Measurements from ENCODE around the gene MFSD12.

DNA sequence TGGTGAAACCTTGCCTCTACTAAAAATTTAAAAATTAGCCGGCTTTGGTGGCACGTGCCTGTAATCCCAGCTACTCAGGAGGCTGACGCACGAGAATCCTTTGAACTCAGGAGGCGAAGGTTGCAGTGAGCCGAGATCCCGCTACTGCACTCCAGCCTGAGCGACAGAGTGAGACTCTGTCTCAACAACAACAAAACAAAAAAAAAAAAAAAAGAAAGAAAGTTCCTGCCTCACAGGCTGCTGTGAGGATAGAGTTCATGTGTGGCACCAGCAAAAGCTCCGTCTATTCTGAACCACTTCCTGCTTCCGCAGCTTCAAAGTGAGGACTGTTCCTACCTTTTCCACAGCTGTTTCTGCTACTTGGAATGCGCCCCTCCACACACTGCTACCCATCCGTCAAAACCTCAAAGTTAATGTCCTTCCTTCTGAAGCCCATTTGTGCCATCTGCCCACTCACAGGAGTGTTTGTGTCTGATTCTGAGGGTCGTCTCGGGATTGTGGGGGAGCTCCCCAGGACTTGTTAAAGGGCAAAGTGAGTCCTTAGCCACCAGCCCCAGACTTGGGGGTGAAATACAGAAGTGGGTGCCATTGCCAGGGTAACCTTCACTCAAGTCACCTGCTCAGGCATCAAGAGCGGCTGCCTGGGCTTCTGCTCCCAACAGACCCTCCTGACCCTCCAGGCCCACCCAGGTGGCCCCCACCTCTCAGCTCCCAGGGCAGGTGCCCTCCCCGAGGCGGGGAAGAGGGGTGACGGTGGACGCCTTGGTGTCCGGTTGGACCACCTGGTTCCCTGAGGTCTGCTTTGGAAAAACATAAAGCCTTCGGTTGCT, 2.9 kb downstream of the MFSD12 start:
- no peak for TF ChIP-seq POLR2A (IDR thresholded peaks at IDR 0.05; ENCODE audit: low read depth, low read length)
- no peak for TF ChIP-seq JUN (IDR thresholded peaks at IDR 0.05; ENCODE audit: borderline replicate concordance, insufficient read depth, insufficient read length, low read depth)
- TF ChIP-seq MYC (IDR thresholded peaks at IDR 0.05; ENCODE audit: low read depth, low read length) = no peak

All from endothelial cell of umbilical vein (primary cell).